Dermis microvascular lymphatic vessel endothelial cell (primary cell): Measurements from ENCODE around the gene CPT1C. TPM values are rescaled to one million over a fixed set of nuclear protein-coding genes. Genes with fewer than 3 reads are reported as not detected.

Experiments used
- DNase-seq, 2 donors: peaks; one replicate each; pipeline versions ENCODE4 v3.0.0 to v3.0.0-alpha.2; 2010; ENCODE audit warnings: low read depth in 2 of 2
- total RNA-seq: library from RNA; depleted of rRNA; stranded (reverse); fragments of >200 nt; gene quantifications from 2 replicates; pipeline ENCODE4 v1.2.1, GENCODE V29; 2014

CPT1C gene
- total RNA-seq: 9.6 and 14.5 TPM in 2 replicates

- DNase-seq: peak in 1 of 2 donors; percentile 84
These were observed at the start of gene CPT1C for GRCh38 chr19:49690656-49691242. CPT1C (plus strand) TSS chr19:49691116; CDS start chr19:49692253, 1,137 bp downstream.

GRCh38 chr19:49641688-49642491 is 49.0 kb upstream of the CPT1C start, which contains the start of gene SCAF1:
SCAF1 (plus strand) TSS chr19:49642209; CDS start chr19:49645027, 2,818 bp downstream.
- peak; percentile 97 to 100 for DNase-seq

- peak in 1 of 2 donors; percentile 16 for DNase-seq
These were observed 48.4 kb upstream of the CPT1C start for GRCh38 chr19:49642492-49643035.

- no peak for DNase-seq
These were observed 47.5 kb upstream of the CPT1C start for GRCh38 chr19:49643466-49643865.

- DNase-seq: no peak
These were observed 45.3 kb upstream of the CPT1C start for GRCh38 chr19:49645592-49645991.

- no peak for DNase-seq
These were observed 44.9 kb upstream of the CPT1C start for GRCh38 chr19:49645995-49646394.

- DNase-seq: no peak
These were observed 44.3 kb upstream of the CPT1C start for GRCh38 chr19:49646586-49646985.

- DNase-seq: no peak
These were observed 39.7 kb upstream of the CPT1C start for GRCh38 chr19:49651029-49651819.

GRCh38 chr19:49651820-49652550 is 38.9 kb upstream of the CPT1C start:
- no peak for DNase-seq

GRCh38 chr19:49652551-49653465 is 38.1 kb upstream of the CPT1C start:
- no peak for DNase-seq

- no peak for DNase-seq
These were observed 37.5 kb upstream of the CPT1C start for GRCh38 chr19:49653466-49653806.

- no peak for DNase-seq
These were observed 36.3 kb upstream of the CPT1C start for GRCh38 chr19:49654581-49654980.

- no peak for DNase-seq
These were observed 35.1 kb upstream of the CPT1C start for GRCh38 chr19:49655570-49656455.

GRCh38 chr19:49656456-49657109 is 34.3 kb upstream of the CPT1C start:
- DNase-seq: no peak

GRCh38 chr19:49657493-49658138 is 33.3 kb upstream of the CPT1C start:
- DNase-seq: no peak

- DNase-seq: no peak
These were observed 32.8 kb upstream of the CPT1C start for GRCh38 chr19:49658139-49658517.

GRCh38 chr19:49658566-49659442 is 32.1 kb upstream of the CPT1C start:
- no peak for DNase-seq
